Lung microvascular endothelial cell (primary cell): ENCODE data around the gene POU5F2. TPM values are rescaled to one million over a fixed set of nuclear protein-coding genes. Genes with fewer than 3 reads are reported as not detected.

ENCODE experiments used
- DNase-seq, 2 donors: peaks; one replicate each; pipeline versions ENCODE4 v3.0.0 to v3.0.0-alpha.2; 2010; ENCODE audit warnings: low read depth in 2 of 2
- total RNA-seq: library from RNA; depleted of rRNA; stranded (reverse); fragments of >200 nt; gene quantifications from 2 replicates; pipeline ENCODE4 v1.2.1, GENCODE V29; 2014

POU5F2 gene
- 0.22 and 0.40 TPM in 2 replicates for total RNA-seq

DNA sequence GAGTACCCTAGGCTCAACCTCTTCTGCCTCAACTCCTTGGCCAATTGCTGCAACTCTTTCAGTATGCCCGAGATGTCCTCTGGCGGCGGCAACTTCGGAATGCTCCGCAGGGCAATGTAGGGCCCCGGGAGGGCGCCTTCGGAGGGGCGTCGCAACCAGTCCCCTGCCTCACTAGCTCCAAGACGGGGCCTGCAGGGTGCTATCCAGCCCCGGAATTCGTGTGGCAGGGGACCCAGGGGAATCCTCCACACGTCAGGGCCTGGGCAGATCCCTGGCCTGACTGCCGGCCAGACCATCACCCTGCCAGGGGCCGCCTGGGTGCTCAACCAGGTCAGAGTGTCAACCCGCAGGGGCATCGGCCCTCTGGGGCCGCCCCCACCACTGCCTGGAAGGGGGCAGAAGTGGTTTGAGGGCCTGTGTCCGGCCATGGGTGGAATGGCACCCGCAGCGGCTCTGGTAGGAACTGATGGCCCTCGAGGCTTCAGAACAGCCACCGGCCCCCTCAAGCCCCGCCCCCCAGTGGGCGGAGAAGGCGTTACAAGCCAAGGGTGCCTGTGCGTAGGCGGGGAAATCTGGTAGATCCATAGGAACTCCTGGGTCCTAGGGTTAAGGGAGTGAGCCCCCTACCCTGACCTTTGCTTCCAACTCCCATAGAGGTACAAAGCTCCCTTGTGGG is at the start of gene POU5F2:
Gene POU5F2, minus strand, starts transcription at position 465 of the 676 bp plus-strand sequence. Its CDS starts 37 bp downstream, at position 428.
- no peak for DNase-seq

DNA sequence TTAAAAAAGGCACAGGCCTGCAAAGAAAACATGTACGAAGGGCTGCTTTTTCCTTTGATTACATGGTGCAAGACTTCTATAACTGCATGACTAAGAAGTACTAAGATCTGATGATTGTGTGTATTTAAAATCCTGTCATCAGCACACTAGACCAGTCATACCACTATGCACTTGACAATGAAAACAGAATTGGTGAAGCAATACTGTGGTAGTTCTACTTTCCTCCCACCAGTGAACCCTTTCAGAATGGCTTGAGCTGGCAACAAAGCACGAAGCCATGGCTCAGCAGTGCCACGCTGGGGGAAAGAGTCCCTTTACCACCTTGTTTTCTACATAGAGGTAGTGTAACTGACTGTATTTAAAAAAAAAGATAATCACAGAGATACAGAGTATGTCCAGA is 49.0 kb upstream of the POU5F2 start:
- DNase-seq: no peak

DNA sequence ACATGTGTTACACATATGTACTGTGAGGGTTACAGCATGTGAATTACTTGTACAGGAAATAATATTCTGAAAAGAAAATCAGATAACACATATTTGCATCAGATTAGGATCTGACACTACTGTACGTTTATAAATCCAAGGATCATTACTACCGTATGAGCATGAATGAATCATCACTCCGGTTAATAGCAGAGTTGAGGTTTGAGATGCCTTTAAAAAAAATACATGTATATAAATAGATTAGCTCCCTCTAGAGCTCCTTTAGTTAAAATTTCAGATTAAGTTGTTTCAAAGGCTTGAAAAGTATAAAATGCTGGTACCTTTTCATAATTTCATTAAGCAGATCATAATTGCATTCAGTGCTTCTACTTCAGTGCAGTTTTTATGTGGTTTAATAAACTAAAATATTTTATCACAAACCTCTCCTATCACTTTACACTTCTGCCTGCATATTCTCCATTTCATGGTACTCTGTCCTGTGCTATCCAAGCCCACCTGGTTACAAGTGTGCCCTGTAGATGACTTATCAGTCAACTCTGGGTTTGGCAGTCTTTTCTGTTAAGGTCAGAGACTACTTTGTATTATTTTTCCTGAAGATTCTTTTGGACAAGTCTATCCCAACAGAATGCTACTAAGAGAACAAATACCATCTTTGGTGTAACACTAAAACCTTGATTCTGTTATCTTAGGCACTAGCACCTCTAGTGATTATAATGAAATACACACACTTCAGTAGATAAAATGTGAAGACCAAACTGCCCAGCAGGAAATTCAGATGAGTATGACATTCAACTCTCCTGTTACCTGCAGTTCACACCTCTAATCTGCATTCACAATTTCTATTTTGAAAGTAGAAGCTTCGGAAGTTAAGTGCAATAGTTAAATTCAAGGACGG is 48.0 kb upstream of the POU5F2 start:
- peak in 1 of 2 donors; percentile 70 for DNase-seq

- no peak for DNase-seq
Measured at GRCh38 chr5:93787598-93787997, 46.2 kb upstream of the POU5F2 start.

DNA sequence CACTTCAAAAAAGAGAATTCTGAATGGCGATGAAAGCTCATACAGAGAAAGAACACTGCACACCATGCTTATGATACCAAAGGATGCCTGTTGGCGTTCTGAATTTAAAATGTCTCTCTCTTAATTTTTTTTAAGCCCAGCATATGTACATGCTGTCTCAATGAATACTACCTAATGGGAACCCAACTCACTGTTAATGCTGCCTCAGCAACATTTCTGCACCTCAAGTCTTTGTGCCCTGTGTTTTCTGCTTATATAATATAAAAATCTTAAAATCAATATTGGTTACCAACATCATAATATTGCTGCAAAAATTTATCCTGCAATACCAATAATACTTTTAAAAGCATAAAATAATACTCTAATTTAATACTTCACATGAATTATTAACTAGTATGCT is 44.1 kb upstream of the POU5F2 start:
- DNase-seq: no peak

- DNase-seq: no peak
Measured at GRCh38 chr5:93782978-93783377, 41.6 kb upstream of the POU5F2 start.

- no peak for DNase-seq
Measured at GRCh38 chr5:93777620-93778019, 36.2 kb upstream of the POU5F2 start.

DNA sequence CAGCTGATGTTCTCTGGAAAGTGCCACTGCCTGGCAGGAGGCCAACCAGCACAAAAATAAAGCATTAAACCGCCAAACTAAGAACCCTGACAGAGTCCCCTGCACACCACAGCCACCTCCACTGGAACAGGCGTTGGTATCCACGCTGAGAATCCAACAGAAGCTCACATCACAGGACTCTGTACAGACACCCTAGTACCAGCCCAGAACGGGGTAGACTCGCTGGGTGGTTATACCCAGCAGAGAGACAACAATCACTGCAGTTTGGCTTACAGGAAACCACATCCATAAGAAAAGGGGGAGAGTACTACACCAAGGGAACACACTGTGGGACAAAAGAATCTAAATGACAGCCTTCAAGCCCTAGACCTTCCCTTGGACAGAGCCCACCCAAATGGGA is 15.0 kb upstream of the POU5F2 start:
- no peak for DNase-seq

- no peak for DNase-seq
Measured at GRCh38 chr5:93755716-93756115, 14.3 kb upstream of the POU5F2 start.

DNA sequence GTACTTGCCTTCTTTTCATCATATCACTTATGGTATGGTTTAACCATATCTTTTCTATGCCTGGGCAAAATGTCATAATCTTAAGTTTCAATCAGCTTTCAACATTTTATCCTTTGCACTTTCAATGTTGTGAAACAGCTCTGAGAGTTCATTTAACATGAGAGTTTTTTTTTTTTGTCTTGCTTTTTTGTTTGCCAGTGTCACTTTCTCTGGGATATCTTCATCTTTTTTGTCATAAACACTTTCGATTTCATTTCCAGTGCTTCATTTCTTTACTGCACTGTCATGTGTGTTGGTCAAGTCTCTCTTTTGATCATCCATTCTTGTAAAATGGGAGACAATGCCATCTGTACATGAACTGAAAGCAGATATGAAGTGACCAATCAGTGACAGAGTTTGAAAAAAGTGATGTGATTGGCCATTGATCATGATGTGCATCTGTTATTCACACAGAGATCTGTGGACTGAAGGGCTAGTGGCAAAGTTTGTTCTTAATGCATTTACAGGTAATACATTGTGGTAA is 7.5 kb upstream of the POU5F2 start:
- DNase-seq: no peak

DNA sequence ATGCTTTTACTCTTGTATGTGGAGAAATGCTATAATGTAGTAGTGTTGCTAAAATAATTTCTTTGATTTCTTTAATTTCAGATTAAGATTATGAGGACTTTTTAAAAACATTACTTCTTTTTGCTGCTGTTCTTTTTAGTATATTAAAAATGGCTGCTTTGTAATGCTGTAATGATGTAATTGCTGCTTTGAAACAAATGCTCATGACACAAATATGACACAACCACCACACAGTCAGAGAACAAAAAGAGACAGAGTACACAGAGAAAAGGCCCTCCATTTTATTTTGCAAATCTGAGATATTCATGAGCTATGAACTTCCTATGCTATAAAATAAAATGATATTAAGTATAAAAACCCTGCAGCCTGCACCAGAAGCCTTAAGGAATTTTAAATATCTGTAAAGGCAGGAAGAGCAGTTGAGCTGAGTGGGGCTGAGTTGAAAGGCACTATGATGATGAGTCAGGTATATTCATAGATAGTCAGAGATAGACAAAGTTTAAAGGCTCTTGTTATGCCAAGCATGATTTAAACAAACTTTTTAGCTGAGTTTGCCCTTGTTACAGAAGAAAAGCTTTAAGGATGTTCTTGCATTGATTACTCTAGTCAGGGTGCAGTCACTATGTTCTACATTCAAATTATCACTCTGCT is 5.1 kb upstream of the POU5F2 start:
- DNase-seq: peak in 1 of 2 donors; percentile 14

GRCh38 chr5:93736284-93736683 is 5.1 kb downstream of the POU5F2 start:
- DNase-seq: no peak

DNA sequence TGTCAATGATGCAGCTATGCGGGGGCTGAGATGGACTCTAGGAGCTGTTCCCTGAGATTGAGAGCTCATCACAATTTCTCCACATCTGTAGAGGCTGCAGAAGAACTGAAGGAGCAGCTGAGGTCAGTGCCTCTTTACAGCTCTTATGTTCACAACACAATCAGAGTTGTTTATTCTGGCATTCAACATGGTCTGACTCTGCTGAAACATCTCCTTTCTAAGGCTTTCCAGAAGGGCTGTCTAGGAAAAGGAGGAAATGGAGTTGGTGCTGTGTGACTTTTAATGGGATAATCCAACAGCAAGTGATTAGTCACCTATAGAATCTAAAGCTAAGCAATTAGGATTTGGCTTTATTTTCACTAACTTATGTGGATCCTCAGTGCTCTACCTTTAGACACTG is 6.0 kb downstream of the POU5F2 start:
- DNase-seq: peak in 1 of 2 donors; percentile 62

DNA sequence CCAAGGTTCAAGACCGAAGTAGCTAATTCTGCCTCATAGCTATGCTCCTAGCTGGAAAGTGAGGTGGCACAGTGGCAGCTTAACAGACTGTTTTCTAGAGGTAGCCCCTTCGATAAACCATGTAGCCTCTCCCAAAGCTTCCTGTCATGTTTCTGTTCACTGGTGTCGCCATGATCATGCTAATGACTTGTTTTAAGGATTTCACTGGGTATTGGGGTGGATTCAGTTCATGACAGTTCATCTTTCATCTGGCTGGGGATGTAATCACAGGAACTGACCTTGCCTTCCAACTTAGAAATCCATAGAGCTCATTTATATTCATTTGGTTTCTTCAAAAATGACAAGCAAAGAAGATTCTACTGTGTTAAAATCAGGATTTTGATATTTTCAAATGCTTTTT is 9.4 kb downstream of the POU5F2 start:
- DNase-seq: no peak

DNA sequence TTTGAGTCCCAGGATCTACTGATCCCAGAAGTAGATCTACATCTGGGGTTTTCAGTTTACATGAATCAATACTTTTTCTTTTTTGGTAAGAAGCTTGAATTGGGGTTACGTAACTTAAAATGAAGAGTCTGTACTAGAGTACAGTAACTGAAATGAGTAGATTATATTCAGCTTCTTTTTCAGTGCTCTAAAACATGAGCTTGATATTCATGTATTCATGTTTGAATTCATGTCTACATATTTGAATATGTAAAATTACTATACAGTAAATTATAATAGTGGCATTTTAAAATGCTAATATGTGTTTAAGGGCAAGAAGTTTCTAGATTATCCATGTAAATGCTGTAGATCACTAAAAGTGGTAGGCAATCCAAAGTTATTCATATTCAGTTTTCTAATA is 14.8 kb downstream of the POU5F2 start:
- DNase-seq: no peak

- DNase-seq: no peak
Measured at GRCh38 chr5:93724791-93725190, 16.6 kb downstream of the POU5F2 start.

- no peak for DNase-seq
Measured at GRCh38 chr5:93723681-93724080, 17.7 kb downstream of the POU5F2 start.

GRCh38 chr5:93723005-93723404 is 18.4 kb downstream of the POU5F2 start:
- DNase-seq: peak; percentile 30

- DNase-seq: no peak
Measured at GRCh38 chr5:93722588-93722987, 18.8 kb downstream of the POU5F2 start.

GRCh38 chr5:93721511-93721910 is 19.9 kb downstream of the POU5F2 start:
- DNase-seq: no peak

DNA sequence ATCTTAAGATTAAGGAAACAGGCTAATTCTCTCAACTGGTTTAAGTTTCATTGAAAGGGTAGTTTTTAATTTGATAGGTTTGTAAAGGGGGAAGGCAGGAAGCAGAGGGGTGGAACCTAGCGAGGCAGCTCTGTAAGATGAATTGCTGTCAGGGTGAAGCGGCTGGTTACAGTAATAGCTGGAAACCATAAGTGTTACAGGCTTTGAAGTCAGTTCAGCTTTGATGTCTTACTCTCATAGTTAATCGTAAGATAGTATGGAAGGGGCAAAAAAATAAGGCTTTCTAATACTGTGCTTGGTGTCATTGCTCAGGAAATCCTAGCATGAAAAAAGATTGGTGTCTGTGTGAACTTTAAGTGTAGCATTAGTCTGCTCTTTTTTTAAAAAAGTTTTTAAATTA is 20.3 kb downstream of the POU5F2 start:
- no peak for DNase-seq

- peak; percentile 64 to 80 for DNase-seq
Measured at GRCh38 chr5:93717162-93717561, 24.2 kb downstream of the POU5F2 start.
